ENCODE measurements around the gene NOVA1. TPM values are rescaled to one million over a fixed set of nuclear protein-coding genes. Genes with fewer than 3 reads are reported as not detected.

NOVA1 gene
- total RNA-seq, 2 donors from 2014 or later: 0.93 to 5.1 TPM

- DNase-seq (ENCODE audit: low spot score): no peak
- H3K27me3 ChIP-seq: no peaks in the 10 kb centered on the region
- TF ChIP-seq, protein P1, sequence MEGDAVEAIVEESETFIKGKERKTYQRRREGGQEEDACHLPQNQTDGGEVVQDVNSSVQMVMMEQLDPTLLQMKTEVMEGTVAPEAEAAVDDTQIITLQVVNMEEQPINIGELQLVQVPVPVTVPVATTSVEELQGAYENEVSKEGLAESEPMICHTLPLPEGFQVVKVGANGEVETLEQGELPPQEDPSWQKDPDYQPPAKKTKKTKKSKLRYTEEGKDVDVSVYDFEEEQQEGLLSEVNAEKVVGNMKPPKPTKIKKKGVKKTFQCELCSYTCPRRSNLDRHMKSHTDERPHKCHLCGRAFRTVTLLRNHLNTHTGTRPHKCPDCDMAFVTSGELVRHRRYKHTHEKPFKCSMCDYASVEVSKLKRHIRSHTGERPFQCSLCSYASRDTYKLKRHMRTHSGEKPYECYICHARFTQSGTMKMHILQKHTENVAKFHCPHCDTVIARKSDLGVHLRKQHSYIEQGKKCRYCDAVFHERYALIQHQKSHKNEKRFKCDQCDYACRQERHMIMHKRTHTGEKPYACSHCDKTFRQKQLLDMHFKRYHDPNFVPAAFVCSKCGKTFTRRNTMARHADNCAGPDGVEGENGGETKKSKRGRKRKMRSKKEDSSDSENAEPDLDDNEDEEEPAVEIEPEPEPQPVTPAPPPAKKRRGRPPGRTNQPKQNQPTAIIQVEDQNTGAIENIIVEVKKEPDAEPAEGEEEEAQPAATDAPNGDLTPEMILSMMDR (IDR thresholded peaks at IDR 0.05): no peak
- no peak overlapping the region for H3K4me3 ChIP-seq
- no peaks in the 10 kb centered on the region for H3K9me3 ChIP-seq
- no peaks in the 10 kb centered on the region for H3K4me1 ChIP-seq
- H3K36me3 ChIP-seq: no peaks in the 10 kb centered on the region
- no peak overlapping the region for H3K27ac ChIP-seq
Observed at GRCh38 chr14:26443654-26444053, 154.2 kb downstream of the NOVA1 start.

GRCh38 chr14:26429205-26429604 is 168.6 kb downstream of the NOVA1 start:
- Histone ChIP-seq H3K4me3 (no peak overlapping the region), H3K27ac (no peak overlapping the region), H3K9me3 (no peaks in the 10 kb centered on the region), H3K36me3 (no peaks in the 10 kb centered on the region), H3K27me3 (no peaks in the 10 kb centered on the region), H3K4me1 (no peaks in the 10 kb centered on the region)
- DNase-seq (ENCODE audit: low spot score): no peak
- TF ChIP-seq, protein P1 (IDR thresholded peaks at IDR 0.05): no peak

- H3K4me1 ChIP-seq: no peaks in the 10 kb centered on the region
- H3K27ac ChIP-seq: no peak overlapping the region
- no peaks in the 10 kb centered on the region for H3K36me3 ChIP-seq
- H3K9me3 ChIP-seq: no peaks in the 10 kb centered on the region
- DNase-seq (ENCODE audit: low spot score): no peak
- H3K4me3 ChIP-seq: no peak overlapping the region
- no peaks in the 10 kb centered on the region for H3K27me3 ChIP-seq
- TF ChIP-seq, protein P1 (IDR thresholded peaks at IDR 0.05): no peak
Observed at GRCh38 chr14:26427097-26427496, 170.7 kb downstream of the NOVA1 start.

DNA sequence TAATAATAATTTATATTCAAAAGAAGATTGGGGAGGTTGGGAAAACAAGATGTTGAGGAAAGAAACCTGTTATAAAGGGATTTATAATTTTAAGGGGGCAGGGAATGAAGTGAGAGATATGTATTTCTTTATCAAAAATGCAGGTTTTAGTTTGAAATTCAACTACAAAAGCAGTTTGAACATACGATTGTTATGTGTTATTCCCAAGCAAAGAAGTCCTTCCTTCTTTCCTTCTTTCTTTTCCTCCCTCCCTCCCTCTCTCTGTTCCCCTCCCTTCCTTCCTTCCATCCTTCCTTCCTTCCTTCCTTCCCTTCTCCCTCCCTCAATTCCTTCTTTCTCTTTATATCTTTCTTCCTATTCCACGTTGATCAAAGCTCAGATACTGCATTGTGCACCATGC is 173.3 kb downstream of the NOVA1 start:
- Histone ChIP-seq H3K27me3 (no peaks in the 10 kb centered on the region), H3K27ac (no peak overlapping the region), H3K4me1 (no peaks in the 10 kb centered on the region), H3K4me3 (no peak overlapping the region), H3K9me3 (no peaks in the 10 kb centered on the region), H3K36me3 (no peaks in the 10 kb centered on the region)
- no peak for DNase-seq (ENCODE audit: low spot score)
- TF ChIP-seq, protein P1 (IDR thresholded peaks at IDR 0.05): no peak

DNA sequence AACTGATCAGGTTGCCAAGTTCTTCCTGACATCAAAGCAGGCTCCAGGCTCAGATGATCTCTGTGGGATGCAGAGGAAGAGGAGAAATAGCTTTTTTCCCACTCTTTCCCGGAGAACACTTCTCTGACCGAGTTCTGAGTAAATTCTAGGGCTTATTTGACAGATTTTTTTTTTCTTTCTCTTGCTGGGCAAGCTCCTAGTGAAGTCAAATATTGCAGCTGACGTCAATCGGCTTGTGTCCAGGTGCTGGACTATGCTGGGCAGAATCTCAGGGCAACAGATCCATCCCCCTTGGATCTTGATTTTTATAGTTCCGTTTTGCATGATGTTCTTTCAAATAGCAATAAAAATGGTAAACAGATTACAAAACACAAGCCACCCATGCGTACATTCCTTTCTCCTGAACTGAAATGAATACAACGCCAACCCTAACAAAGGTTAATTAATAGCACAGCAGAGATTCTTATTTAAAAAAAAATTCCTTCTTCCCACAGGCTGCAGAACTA is 182.2 kb downstream of the NOVA1 start:
- no peaks in the 10 kb centered on the region for H3K9me3 ChIP-seq
- no peak for DNase-seq (ENCODE audit: low spot score)
- TF ChIP-seq, protein P1 (IDR thresholded peaks at IDR 0.05): no peak
- no peak overlapping the region for H3K4me3 ChIP-seq
- H3K27ac ChIP-seq: no peak overlapping the region
- H3K27me3 ChIP-seq: no peaks in the 10 kb centered on the region
- H3K36me3 ChIP-seq: no peaks in the 10 kb centered on the region
- H3K4me1 ChIP-seq: no peaks in the 10 kb centered on the region

DNA sequence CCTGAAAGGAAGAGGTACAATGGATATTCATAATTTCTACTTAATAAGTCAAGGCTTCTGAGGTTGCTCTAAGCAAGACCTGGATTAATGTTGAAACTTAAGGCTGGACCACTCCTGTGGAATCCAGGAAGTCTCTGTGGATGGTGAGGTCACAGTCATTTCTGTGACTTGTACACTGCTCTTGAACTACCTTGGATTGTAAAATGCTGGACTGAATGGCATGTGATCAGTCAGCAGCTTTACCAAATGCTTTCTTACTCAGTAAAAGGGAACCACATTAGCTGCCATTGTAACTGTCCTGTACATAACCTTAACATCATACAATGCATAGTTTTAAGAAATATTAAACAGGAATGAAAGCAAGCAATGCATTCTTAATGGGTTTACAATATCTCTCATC is 182.9 kb downstream of the NOVA1 start:
- TF ChIP-seq, protein P1 (IDR thresholded peaks at IDR 0.05): no peak
- no peaks in the 10 kb centered on the region for H3K27me3 ChIP-seq
- no peak for DNase-seq (ENCODE audit: low spot score)
- no peaks in the 10 kb centered on the region for H3K36me3 ChIP-seq
- H3K4me1 ChIP-seq: no peaks in the 10 kb centered on the region
- H3K9me3 ChIP-seq: no peaks in the 10 kb centered on the region
- no peak overlapping the region for H3K4me3 ChIP-seq
- H3K27ac ChIP-seq: no peak overlapping the region

Measured in right atrium auricular region (tissue), 2 donors.